NT2/D1 (cell line): ENCODE data around the gene ADD3.

Experiments used
- YY1 ChIP-seq: IDR thresholded peaks from 2 replicates; pipeline ENCODE4 v1.6.1; 2011; ENCODE audit not compliant: insufficient read length, insufficient read depth
- ZNF274 ChIP-seq: IDR thresholded peaks from 2 replicates; pipeline ENCODE4 v1.6.1; 2011; ENCODE audit warnings: mild to moderate bottlenecking, low read depth, low read length

GRCh38 chr10:110036640-110037039, 28.9 kb downstream of the ADD3 start:
- no peak for TF ChIP-seq ZNF274
- no peak for TF ChIP-seq YY1
